Activated naive CD8-positive, alpha-beta T cell (primary cell): Measurements from ENCODE around the gene TRIM44.
"Not testable (repeated sequence)": the region's sequence is repeated elsewhere in the genome, so short reads cannot be mapped to it uniquely, and the experiment has no call there.

Experiments used
- H3K27ac Mint-ChIP-seq: one replicate; pipeline ENCODE4 v1.8.0; 2021; ENCODE audit warnings: mixed read lengths
- H3K27me3 Mint-ChIP-seq: one replicate; pipeline ENCODE4 v1.8.0; 2021; ENCODE audit warnings: mixed read lengths
- H3K36me3 Mint-ChIP-seq: one replicate; pipeline ENCODE4 v1.8.0; 2021; ENCODE audit warnings: mixed read lengths
- H3K4me1 Mint-ChIP-seq: one replicate; pipeline ENCODE4 v1.8.0; 2021; ENCODE audit warnings: low read depth, mixed read lengths
- H3K4me3 Mint-ChIP-seq: one replicate; pipeline ENCODE4 v1.8.0; 2021; ENCODE audit warnings: mild to moderate bottlenecking, mixed read lengths
- H3K9me3 Mint-ChIP-seq: one replicate; pipeline ENCODE4 v1.8.0; 2021; ENCODE audit warnings: low read depth, mixed read lengths

Gene TRIM44

GRCh38 chr11:35826949-35827348 lies 164.4 kb downstream of the TRIM44 start:
- H3K27me3 Mint-ChIP-seq = no peaks in the 10 kb centered on the region
- peaks cover 7% of the 10 kb centered on the region for H3K4me1 Mint-ChIP-seq
- no peak overlapping the region for H3K27ac Mint-ChIP-seq
- no peaks in the 10 kb centered on the region for H3K9me3 Mint-ChIP-seq
- no peak overlapping the region for H3K4me3 Mint-ChIP-seq
- no peaks in the 10 kb centered on the region for H3K36me3 Mint-ChIP-seq

GRCh38 chr11:35836205-35836604 lies 173.6 kb downstream of the TRIM44 start:
- no peaks in the 10 kb centered on the region for H3K36me3 Mint-ChIP-seq
- H3K9me3 Mint-ChIP-seq = no peaks in the 10 kb centered on the region
- H3K4me3 Mint-ChIP-seq = no peak overlapping the region
- peaks cover 12% of the 10 kb centered on the region for H3K27me3 Mint-ChIP-seq
- H3K4me1 Mint-ChIP-seq = no peaks in the 10 kb centered on the region
- no peak overlapping the region for H3K27ac Mint-ChIP-seq

- Mint-ChIP-seq H3K27me3 (peaks cover 12% of the 10 kb centered on the region), H3K4me1 (no peaks in the 10 kb centered on the region), H3K27ac (no peak overlapping the region), H3K9me3 (no peaks in the 10 kb centered on the region), H3K4me3 (no peak overlapping the region), H3K36me3 (no peaks in the 10 kb centered on the region)
These were observed 175.5 kb downstream of the TRIM44 start for GRCh38 chr11:35838071-35838470.

GRCh38 chr11:35838697-35839367 lies 176.3 kb downstream of the TRIM44 start:
- peaks cover 13% of the 10 kb centered on the region for H3K27me3 Mint-ChIP-seq
- H3K4me3 Mint-ChIP-seq, H3K27ac Mint-ChIP-seq, H3K9me3 Mint-ChIP-seq, H3K36me3 Mint-ChIP-seq, H3K4me1 Mint-ChIP-seq: not testable (repeated sequence)

- Mint-ChIP-seq H3K27me3 (peaks cover 16% of the 10 kb centered on the region), H3K4me1 (no peaks in the 10 kb centered on the region), H3K9me3 (no peaks in the 10 kb centered on the region), H3K4me3 (no peak overlapping the region), H3K27ac (no peak overlapping the region), H3K36me3 (no peaks in the 10 kb centered on the region)
These were observed 177.0 kb downstream of the TRIM44 start for GRCh38 chr11:35839368-35840161.

- H3K4me1 Mint-ChIP-seq = no peaks in the 10 kb centered on the region
- H3K36me3 Mint-ChIP-seq = no peaks in the 10 kb centered on the region
- H3K27ac Mint-ChIP-seq = no peak overlapping the region
- H3K27me3 Mint-ChIP-seq = peaks cover 15% of the 10 kb centered on the region
- no peaks in the 10 kb centered on the region for H3K9me3 Mint-ChIP-seq
- no peak overlapping the region for H3K4me3 Mint-ChIP-seq
These were observed 179.2 kb downstream of the TRIM44 start for GRCh38 chr11:35841733-35842132.

- Mint-ChIP-seq H3K36me3 (no peaks in the 10 kb centered on the region), H3K27ac (no peak overlapping the region), H3K4me3 (no peak overlapping the region), H3K4me1 (no peaks in the 10 kb centered on the region), H3K9me3 (no peaks in the 10 kb centered on the region), H3K27me3 (peaks cover 13% of the 10 kb centered on the region)
These were observed 180.4 kb downstream of the TRIM44 start for GRCh38 chr11:35842958-35843357.

- no peaks in the 10 kb centered on the region for H3K9me3 Mint-ChIP-seq
- no peak overlapping the region for H3K27ac Mint-ChIP-seq
- H3K27me3 Mint-ChIP-seq = peaks cover 13% of the 10 kb centered on the region
- no peaks in the 10 kb centered on the region for H3K36me3 Mint-ChIP-seq
- no peak overlapping the region for H3K4me3 Mint-ChIP-seq
- H3K4me1 Mint-ChIP-seq = no peaks in the 10 kb centered on the region
These were observed 182.0 kb downstream of the TRIM44 start for GRCh38 chr11:35844579-35844978.

GRCh38 chr11:35845860-35846259 lies 183.3 kb downstream of the TRIM44 start:
- peaks cover 13% of the 10 kb centered on the region for H3K27me3 Mint-ChIP-seq
- no peak overlapping the region for H3K4me3 Mint-ChIP-seq
- H3K4me1 Mint-ChIP-seq = no peaks in the 10 kb centered on the region
- H3K36me3 Mint-ChIP-seq = no peaks in the 10 kb centered on the region
- H3K9me3 Mint-ChIP-seq = no peaks in the 10 kb centered on the region
- no peak overlapping the region for H3K27ac Mint-ChIP-seq

GRCh38 chr11:35846874-35847273 lies 184.3 kb downstream of the TRIM44 start:
- Mint-ChIP-seq H3K27me3 (peaks cover 13% of the 10 kb centered on the region), H3K4me3 (no peak overlapping the region), H3K27ac (no peak overlapping the region), H3K36me3 (no peaks in the 10 kb centered on the region), H3K4me1 (no peaks in the 10 kb centered on the region), H3K9me3 (no peaks in the 10 kb centered on the region)

- no peak overlapping the region for H3K4me3 Mint-ChIP-seq
- H3K27me3 Mint-ChIP-seq = peaks cover 13% of the 10 kb centered on the region
- no peaks in the 10 kb centered on the region for H3K36me3 Mint-ChIP-seq
- H3K9me3 Mint-ChIP-seq = no peaks in the 10 kb centered on the region
- no peaks in the 10 kb centered on the region for H3K4me1 Mint-ChIP-seq
- H3K27ac Mint-ChIP-seq = no peak overlapping the region
These were observed 184.9 kb downstream of the TRIM44 start for GRCh38 chr11:35847473-35847872.

- Mint-ChIP-seq H3K36me3 (no peaks in the 10 kb centered on the region), H3K4me3 (no peak overlapping the region), H3K27me3 (peaks cover 11% of the 10 kb centered on the region), H3K4me1 (no peaks in the 10 kb centered on the region), H3K27ac (no peak overlapping the region), H3K9me3 (no peaks in the 10 kb centered on the region)
These were observed 186.0 kb downstream of the TRIM44 start for GRCh38 chr11:35848616-35849015.

GRCh38 chr11:35850191-35850590 lies 187.6 kb downstream of the TRIM44 start:
- Mint-ChIP-seq H3K4me3 (no peak overlapping the region), H3K36me3 (no peaks in the 10 kb centered on the region), H3K9me3 (no peaks in the 10 kb centered on the region), H3K4me1 (no peaks in the 10 kb centered on the region), H3K27ac (no peak overlapping the region), H3K27me3 (peaks cover 4% of the 10 kb centered on the region)

GRCh38 chr11:35851342-35851741 lies 188.8 kb downstream of the TRIM44 start:
- no peak overlapping the region for H3K4me3 Mint-ChIP-seq
- H3K9me3 Mint-ChIP-seq = no peaks in the 10 kb centered on the region
- no peaks in the 10 kb centered on the region for H3K4me1 Mint-ChIP-seq
- no peak overlapping the region for H3K27ac Mint-ChIP-seq
- no peaks in the 10 kb centered on the region for H3K36me3 Mint-ChIP-seq
- peaks cover 4% of the 10 kb centered on the region for H3K27me3 Mint-ChIP-seq

- H3K27ac Mint-ChIP-seq = no peak overlapping the region
- no peaks in the 10 kb centered on the region for H3K9me3 Mint-ChIP-seq
- no peaks in the 10 kb centered on the region for H3K4me1 Mint-ChIP-seq
- H3K4me3 Mint-ChIP-seq = no peak overlapping the region
- H3K27me3 Mint-ChIP-seq = peaks cover under 1% of the 10 kb centered on the region
- H3K36me3 Mint-ChIP-seq = no peaks in the 10 kb centered on the region
These were observed 189.5 kb downstream of the TRIM44 start for GRCh38 chr11:35852056-35852455.

GRCh38 chr11:35853971-35854370 lies 191.4 kb downstream of the TRIM44 start:
- Mint-ChIP-seq H3K4me1 (no peaks in the 10 kb centered on the region), H3K36me3 (no peaks in the 10 kb centered on the region), H3K27me3 (no peaks in the 10 kb centered on the region), H3K9me3 (no peaks in the 10 kb centered on the region), H3K27ac (no peak overlapping the region), H3K4me3 (no peak overlapping the region)
